ENCODE data around the gene BBS9.

DNA sequence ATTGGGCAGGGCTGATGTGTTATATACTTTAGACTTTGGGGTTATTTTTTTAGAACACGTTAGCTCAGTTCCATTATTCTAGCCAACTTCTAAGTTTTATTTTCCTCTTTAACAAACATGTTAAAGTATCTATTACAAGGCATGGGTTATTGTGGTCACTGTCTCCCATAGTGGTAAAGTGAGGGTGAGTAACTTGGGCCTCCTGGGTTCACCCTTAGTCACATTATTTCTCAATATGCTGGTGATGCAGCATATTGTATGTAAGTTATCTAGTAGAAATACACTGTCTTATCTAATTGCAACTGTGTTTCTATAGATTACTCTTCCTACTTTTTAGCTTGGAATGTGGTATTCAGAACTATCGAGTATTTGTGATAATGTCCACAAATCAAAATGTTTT is 65.9 kb downstream of the BBS9 start:
- TF ChIP-seq, protein P1, sequence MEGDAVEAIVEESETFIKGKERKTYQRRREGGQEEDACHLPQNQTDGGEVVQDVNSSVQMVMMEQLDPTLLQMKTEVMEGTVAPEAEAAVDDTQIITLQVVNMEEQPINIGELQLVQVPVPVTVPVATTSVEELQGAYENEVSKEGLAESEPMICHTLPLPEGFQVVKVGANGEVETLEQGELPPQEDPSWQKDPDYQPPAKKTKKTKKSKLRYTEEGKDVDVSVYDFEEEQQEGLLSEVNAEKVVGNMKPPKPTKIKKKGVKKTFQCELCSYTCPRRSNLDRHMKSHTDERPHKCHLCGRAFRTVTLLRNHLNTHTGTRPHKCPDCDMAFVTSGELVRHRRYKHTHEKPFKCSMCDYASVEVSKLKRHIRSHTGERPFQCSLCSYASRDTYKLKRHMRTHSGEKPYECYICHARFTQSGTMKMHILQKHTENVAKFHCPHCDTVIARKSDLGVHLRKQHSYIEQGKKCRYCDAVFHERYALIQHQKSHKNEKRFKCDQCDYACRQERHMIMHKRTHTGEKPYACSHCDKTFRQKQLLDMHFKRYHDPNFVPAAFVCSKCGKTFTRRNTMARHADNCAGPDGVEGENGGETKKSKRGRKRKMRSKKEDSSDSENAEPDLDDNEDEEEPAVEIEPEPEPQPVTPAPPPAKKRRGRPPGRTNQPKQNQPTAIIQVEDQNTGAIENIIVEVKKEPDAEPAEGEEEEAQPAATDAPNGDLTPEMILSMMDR (IDR thresholded peaks at IDR 0.05): no peak
- TF ChIP-seq POLR2A (IDR thresholded peaks at IDR 0.05): no peak

Measured in right lobe of liver (tissue), 4 donors.